GM10266 (cell line): Measurements from ENCODE around the gene CCL24.

ENCODE experiments used
- DNase-seq: peaks from one replicate; pipeline ENCODE4 v3.0.0; 2012; ENCODE audit errors: extremely low spot score
- TF ChIP-seq, protein P1 (sequence below): IDR thresholded peaks from 2 replicates; pipeline ENCODE4 v1.5.1; 2012; ENCODE audit warnings: mild to moderate bottlenecking, low read depth; ENCODE audit not compliant: control insufficient read depth, insufficient read depth; ENCODE audit errors: missing control alignments

The CCL24 gene

GRCh38 chr7:75817116-75817515 is 3.5 kb upstream of the CCL24 start:
- TF ChIP-seq, protein P1, sequence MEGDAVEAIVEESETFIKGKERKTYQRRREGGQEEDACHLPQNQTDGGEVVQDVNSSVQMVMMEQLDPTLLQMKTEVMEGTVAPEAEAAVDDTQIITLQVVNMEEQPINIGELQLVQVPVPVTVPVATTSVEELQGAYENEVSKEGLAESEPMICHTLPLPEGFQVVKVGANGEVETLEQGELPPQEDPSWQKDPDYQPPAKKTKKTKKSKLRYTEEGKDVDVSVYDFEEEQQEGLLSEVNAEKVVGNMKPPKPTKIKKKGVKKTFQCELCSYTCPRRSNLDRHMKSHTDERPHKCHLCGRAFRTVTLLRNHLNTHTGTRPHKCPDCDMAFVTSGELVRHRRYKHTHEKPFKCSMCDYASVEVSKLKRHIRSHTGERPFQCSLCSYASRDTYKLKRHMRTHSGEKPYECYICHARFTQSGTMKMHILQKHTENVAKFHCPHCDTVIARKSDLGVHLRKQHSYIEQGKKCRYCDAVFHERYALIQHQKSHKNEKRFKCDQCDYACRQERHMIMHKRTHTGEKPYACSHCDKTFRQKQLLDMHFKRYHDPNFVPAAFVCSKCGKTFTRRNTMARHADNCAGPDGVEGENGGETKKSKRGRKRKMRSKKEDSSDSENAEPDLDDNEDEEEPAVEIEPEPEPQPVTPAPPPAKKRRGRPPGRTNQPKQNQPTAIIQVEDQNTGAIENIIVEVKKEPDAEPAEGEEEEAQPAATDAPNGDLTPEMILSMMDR, result no peak
- no peak for DNase-seq

- TF ChIP-seq, protein P1, result no peak
- no peak for DNase-seq
Observed at GRCh38 chr7:75815418-75816064, 1.9 kb upstream of the CCL24 start.

- no peak for DNase-seq
- TF ChIP-seq, protein P1, result no peak
Observed at GRCh38 chr7:75814407-75814947, 871 bp upstream of the CCL24 start.

DNA sequence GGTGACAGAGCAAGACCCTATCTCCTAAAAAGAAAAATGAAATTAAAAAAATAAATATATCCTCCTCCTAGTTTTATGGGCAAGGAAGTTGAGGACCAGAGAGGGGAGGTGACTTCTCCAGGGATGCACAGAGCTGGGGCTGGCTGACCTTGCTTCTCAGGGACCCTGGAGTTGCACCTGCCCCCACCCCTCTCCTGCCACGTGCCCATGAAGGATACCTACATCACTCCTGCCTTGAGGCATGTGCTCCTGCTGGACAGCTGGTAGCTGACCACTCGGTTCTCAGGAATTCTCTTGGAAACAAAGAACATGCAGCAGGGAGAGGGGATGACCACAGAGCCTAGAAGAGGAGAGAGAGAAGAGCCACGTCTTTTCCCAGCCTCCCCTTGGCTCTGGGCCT is 522 bp downstream of the CCL24 start:
- TF ChIP-seq, protein P1, result no peak
- DNase-seq, result no peak

DNA sequence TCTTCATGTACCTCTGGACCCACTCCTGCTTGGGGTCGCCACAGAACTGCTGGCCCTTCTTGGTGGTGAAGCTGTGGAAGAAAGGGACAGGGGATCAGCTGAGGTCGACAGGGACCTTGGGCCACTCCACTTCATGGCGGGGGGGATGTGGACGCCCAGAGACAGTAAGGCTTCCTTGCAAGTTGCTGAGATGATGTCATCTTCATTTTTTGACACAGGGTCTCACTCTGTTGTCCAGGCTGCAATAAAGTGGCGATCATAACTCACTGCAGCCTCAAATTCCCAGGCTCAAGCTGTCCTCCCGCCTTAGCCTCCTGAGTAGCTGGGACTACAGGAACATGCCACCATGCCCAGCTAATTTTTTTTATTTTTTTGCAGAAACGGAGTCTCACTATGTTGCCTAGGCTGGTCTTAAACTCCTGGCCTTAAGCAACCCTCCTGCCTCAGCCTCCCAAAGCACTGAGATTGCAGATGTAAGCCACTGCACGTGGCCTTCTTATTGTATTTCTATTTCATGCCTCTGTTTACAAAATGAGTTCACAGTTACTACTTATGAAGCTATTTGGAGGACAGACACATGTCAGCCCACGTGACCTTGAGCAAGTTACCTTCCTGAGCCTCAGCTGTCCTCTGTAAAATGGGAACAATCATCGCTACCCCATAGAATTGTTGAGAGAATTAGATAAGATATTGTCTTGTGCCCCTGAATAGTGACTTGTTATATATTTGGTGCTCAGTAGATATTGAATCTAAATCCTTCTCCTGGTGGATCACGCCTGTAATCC is 1.5 kb downstream of the CCL24 start:
- no peak for DNase-seq
- TF ChIP-seq, protein P1, result no peak

- DNase-seq, result no peak
- TF ChIP-seq, protein P1, result no peak
Observed at GRCh38 chr7:75809396-75809795, 4.2 kb downstream of the CCL24 start.

- DNase-seq, result no peak
- TF ChIP-seq, protein P1, result no peak
Observed at GRCh38 chr7:75808106-75808505, 5.5 kb downstream of the CCL24 start.
